Measurements from ENCODE around the gene KRTAP4-6. TPM values are rescaled to one million over a fixed set of nuclear protein-coding genes. Genes with fewer than 3 reads are reported as not detected.
"Not testable (repeated sequence)": the region's sequence is repeated elsewhere in the genome, so short reads cannot be mapped to it uniquely, and the experiment has no call there.

KRTAP4-6 gene
- polyA plus RNA-seq, 2 of the 4 experiments (the other 2 are of a cell fraction): not detected

GRCh38 chr17:41107941-41108450 lies 32.3 kb downstream of the KRTAP4-6 start:
- TF ChIP-seq E2F6 (IDR thresholded peaks at IDR 0.05; ENCODE audit: borderline replicate concordance, low read depth) (no peak), CBX2 (IDR thresholded peaks at IDR 0.05; ENCODE audit: borderline replicate concordance, low read depth) (no peak), PHF8 (IDR thresholded peaks at IDR 0.05; ENCODE audit: borderline replicate concordance, low read depth) (no peak), EHMT2 (IDR thresholded peaks at IDR 0.05; ENCODE audit: low read depth) (no peak), EP300 (IDR thresholded peaks at IDR 0.05) (no peak), HOXB5 (CRISPR knock-in tag; IDR thresholded peaks at IDR 0.05) (no peak), MYC (IDR thresholded peaks at IDR 0.05; ENCODE audit: borderline replicate concordance, low read length) (no peak), ZNF302 (CRISPR knock-in tag; IDR thresholded peaks at IDR 0.05) (no peak), TP53 (CRISPR knock-in tag; IDR thresholded peaks at IDR 0.05) (no peak), HEYL (CRISPR knock-in tag; IDR thresholded peaks at IDR 0.05) (no peak), ESRRA (IDR thresholded peaks at IDR 0.05; ENCODE audit: borderline replicate concordance, low read length) (no peak), ZSCAN20 (CRISPR knock-in tag; IDR thresholded peaks at IDR 0.05) (no peak)
- H3K4me1 ChIP-seq: peaks cover 11% of the 10 kb centered on the region
- DNase-seq (ENCODE audit: low read depth in 1 of 2, low spot score in 1 of 2): no peak
- no peak overlapping the region for H3K27ac ChIP-seq
- no peak for ATAC-seq
- no peak overlapping the region for H3K4me3 ChIP-seq
- peaks cover 5% of the 10 kb centered on the region; the same call in 1 of the 3 replicates for H3K9me3 ChIP-seq
- H3K4me2 ChIP-seq: no peak overlapping the region
- 50% methylated on average over 1 of the region's 1 CpG for WGBS (ENCODE audit: missing lambda C conversion rate)
- no peak for FAIRE-seq
- CTCF ChIA-PET: interaction anchor here (1.1 kb wide), 1 partner anchor 441 kb away, joined by 3 read pairs; no protein-coding TSS in a partner anchor
- POLR2A ChIA-PET: no interaction called here

- POLR2A ChIA-PET; H3K4me3 ChIP-seq; H3K4me2 ChIP-seq; ATAC-seq; H3K9me3 ChIP-seq; FAIRE-seq; DNase-seq (ENCODE audit: low read depth in 1 of 2, low spot score in 1 of 2): not testable (repeated sequence)
- H3K4me1 ChIP-seq: peaks cover 11% of the 10 kb centered on the region
- 83% methylated on average over 9 of the region's 10 CpGs for WGBS (ENCODE audit: missing lambda C conversion rate)
- H3K27ac ChIP-seq: peak within 1 kb of the TSS in 1 of 2 experiments; percentile 30; a peak in 2 of 6 replicates
- CTCF ChIA-PET: interaction anchor here (1.7 kb wide), 1 partner anchor 543 kb away, joined by 4 read pairs; no protein-coding TSS in a partner anchor
Observed at GRCh38 chr17:41105347-41105746, 35.0 kb downstream of the KRTAP4-6 start, which contains the start of gene KRTAP4-9. Gene KRTAP4-9 (plus strand): TSS chr17:41105389. CDS start chr17:41105389, 0 bp downstream.

- FAIRE-seq (peak; percentile 100), DNase-seq (ENCODE audit: low read depth in 1 of 2, low spot score in 1 of 2) (peak in 1 of 2 experiments; percentile 23), ATAC-seq (peak in 1 of 2 experiments; percentile 78; a peak in 3 of 6 replicates)
- POLR2A ChIA-PET, H3K4me3 ChIP-seq, H3K4me2 ChIP-seq, H3K9me3 ChIP-seq, H3K27ac ChIP-seq, CTCF ChIA-PET: not testable (repeated sequence)
- 7% methylated on average over 2 of the region's 2 CpGs for WGBS (ENCODE audit: missing lambda C conversion rate)
- H3K4me1 ChIP-seq: peaks cover 18% of the 10 kb centered on the region
Observed at GRCh38 chr17:41104386-41105038, 35.8 kb downstream of the KRTAP4-6 start.

GRCh38 chr17:41103896-41104295 lies 36.4 kb downstream of the KRTAP4-6 start:
- no peak for ATAC-seq
- peaks cover 24% of the 10 kb centered on the region for H3K4me1 ChIP-seq

More at GRCh38 chr17:41103896-41104295, 36.4 kb downstream of the KRTAP4-6 start:
- Histone ChIP-seq H3K27ac (no peak overlapping the region), H3K9me3 (no peaks in the 10 kb centered on the region), H3K4me2 (no peak overlapping the region; the same call in 2 of the 3 replicates), H3K4me3 (no peak overlapping the region)
- ChIA-PET CTCF (no interaction called here), POLR2A (no interaction called here)
- TF ChIP-seq ZC3H11A (IDR thresholded peaks at IDR 0.05) (no peak), ELK1 (IDR thresholded peaks at IDR 0.05; ENCODE audit: low read depth, low read length) (no peak), KDM1A (IDR thresholded peaks at IDR 0.05; ENCODE audit: low read depth) (no peak), E2F6 (IDR thresholded peaks at IDR 0.05; ENCODE audit: borderline replicate concordance, low read depth) (no peak), MAFK (IDR thresholded peaks at IDR 0.05; ENCODE audit: partially characterized antibody) (no peak), RCOR1 (IDR thresholded peaks at IDR 0.05; ENCODE audit: low read depth, low read length) (no peak), HOXB13 (CRISPR knock-in tag; IDR thresholded peaks at IDR 0.05; ENCODE audit: low read depth) (no peak)
- FAIRE-seq (no peak), DNase-seq (ENCODE audit: low read depth in 1 of 2, low spot score in 1 of 2) (no peak)
- 90% methylated on average over 1 of the region's 1 CpG for WGBS (ENCODE audit: missing lambda C conversion rate)

Measured in A549 (cell line).